ENCODE measurements around the gene ATP8A2. TPM values are rescaled to one million over a fixed set of nuclear protein-coding genes. Genes with fewer than 3 reads are reported as not detected.
"Not testable (repeated sequence)": the region's sequence is repeated elsewhere in the genome, so short reads cannot be mapped to it uniquely, and the experiment has no call there.

Gene ATP8A2
- total RNA-seq, 5 donors from 2014 or later (not counting 1 experiment from before 2014, with no cell fraction given): 0.39 to 0.85 (median 0.73) TPM

DNA sequence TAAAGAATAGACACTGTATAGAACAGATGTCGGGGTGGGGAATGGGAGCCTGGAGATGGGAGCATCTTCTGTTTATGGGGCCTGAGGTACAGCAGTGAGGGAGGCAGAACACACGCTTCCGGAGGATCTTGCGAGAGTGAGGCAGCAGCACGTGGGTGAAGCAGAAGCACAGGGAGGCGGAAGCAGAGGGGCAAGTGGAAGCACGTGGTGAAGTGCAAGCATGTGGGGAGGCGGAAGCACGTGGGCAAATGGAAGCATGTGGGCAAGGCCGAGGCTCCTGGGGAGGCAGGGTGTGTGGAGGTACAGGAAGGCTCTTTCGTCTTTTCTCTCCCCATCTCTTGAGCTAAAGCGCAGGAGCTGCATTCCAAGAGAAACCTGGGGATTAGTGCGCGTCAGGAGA, 198.4 kb downstream of the ATP8A2 start:
- H3K4me1 Mint-ChIP-seq: no peaks in the 10 kb centered on the region
- H3K27ac ChIP-seq (ENCODE audit: low read length): no peak overlapping the region
- peaks cover 36 to 41% of the 10 kb centered on the region in 2 donors for H3K27me3 Mint-ChIP-seq
- no peaks in the 10 kb centered on the region for H3K36me3 ChIP-seq (ENCODE audit: control insufficient read depth in 2 of 2, extremely low read depth in 1 of 2, insufficient read depth in 1 of 2, low read length in 1 of 2)
- H3K9me3 Mint-ChIP-seq: no peaks in the 10 kb centered on the region
- ChIA-PET CTCF (interaction anchor here in 1 of 2 donors (1.1 kb wide), 1 partner anchor 13 kb away, joined by 4 read pairs; no protein-coding TSS in a partner anchor), POLR2A (no interaction called here)
- no peak overlapping the region for H3K27ac Mint-ChIP-seq
- no peak overlapping the region for H3K4me3 ChIP-seq (ENCODE audit: control insufficient read depth in 1 of 2, extremely low read depth in 1 of 2, low read length in 1 of 2)
- WGBS (ENCODE audit: insufficient coverage): 78% methylated on average over 7 of the region's 14 CpGs
- no peaks in the 10 kb centered on the region for H3K36me3 Mint-ChIP-seq
- H3K27me3 ChIP-seq (replicated peaks in 1 of 2; ENCODE audit: control insufficient read depth in 2 of 2, extremely low read depth in 1 of 2, insufficient read depth in 2 of 2, low read length in 1 of 2): peaks cover 3 to 10% of the 10 kb centered on the region in 2 experiments
- H3K4me3 Mint-ChIP-seq: no peak overlapping the region
- DNase-seq (no peak), ATAC-seq (replicated peaks in 1 of 4) (no peak)
- H3K9me3 ChIP-seq: no peaks in the 10 kb centered on the region
- no peaks in the 10 kb centered on the region for H3K4me1 ChIP-seq (ENCODE audit: control insufficient read depth in 1 of 2, extremely low read depth in 1 of 2, insufficient read depth in 2 of 2, low read length in 2 of 2)

DNA sequence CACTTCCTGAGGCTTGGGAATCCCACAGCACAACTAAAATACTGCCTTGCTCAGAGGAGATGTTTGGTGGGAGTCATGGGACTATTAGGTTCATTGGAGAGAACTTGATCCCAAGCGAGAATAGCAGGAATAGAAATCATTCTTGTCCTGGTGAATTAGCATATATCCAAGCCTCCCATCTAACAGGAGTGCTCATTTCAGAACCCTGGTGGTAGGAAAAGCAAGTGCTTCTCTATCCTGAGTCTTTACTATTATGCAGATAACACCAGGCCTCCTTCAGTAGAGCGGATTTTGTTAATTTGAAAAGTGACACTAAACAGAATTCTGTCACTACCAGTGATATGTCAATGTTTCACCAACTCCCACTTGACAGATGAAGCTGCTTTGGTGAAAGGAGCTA, 199.5 kb downstream of the ATP8A2 start:
- POLR2A ChIA-PET: no interaction called here
- H3K27me3 Mint-ChIP-seq: peaks cover 35 to 43% of the 10 kb centered on the region in 2 donors
- H3K4me1 ChIP-seq (ENCODE audit: control insufficient read depth in 1 of 2, extremely low read depth in 1 of 2, insufficient read depth in 2 of 2, low read length in 2 of 2): no peaks in the 10 kb centered on the region
- WGBS (ENCODE audit: insufficient coverage): no CpG with 5 or more reads among the region's 2 CpGs
- no peaks in the 10 kb centered on the region for H3K36me3 ChIP-seq (ENCODE audit: control insufficient read depth in 2 of 2, extremely low read depth in 1 of 2, insufficient read depth in 1 of 2, low read length in 1 of 2)
- DNase-seq (no peak), ATAC-seq (replicated peaks in 1 of 4) (no peak)
- H3K27ac Mint-ChIP-seq: no peak overlapping the region
- no peak overlapping the region for H3K27ac ChIP-seq (ENCODE audit: low read length)
- CTCF ChIA-PET: no interaction called here
- H3K27me3 ChIP-seq (replicated peaks in 1 of 2; ENCODE audit: control insufficient read depth in 2 of 2, extremely low read depth in 1 of 2, insufficient read depth in 2 of 2, low read length in 1 of 2): peaks cover 3 to 10% of the 10 kb centered on the region in 2 experiments
- H3K36me3 Mint-ChIP-seq: no peaks in the 10 kb centered on the region
- no peaks in the 10 kb centered on the region for H3K9me3 ChIP-seq
- H3K4me3 Mint-ChIP-seq: no peak overlapping the region
- H3K9me3 Mint-ChIP-seq: no peaks in the 10 kb centered on the region
- no peaks in the 10 kb centered on the region for H3K4me1 Mint-ChIP-seq
- H3K4me3 ChIP-seq (ENCODE audit: control insufficient read depth in 1 of 2, extremely low read depth in 1 of 2, low read length in 1 of 2): no peak overlapping the region

DNA sequence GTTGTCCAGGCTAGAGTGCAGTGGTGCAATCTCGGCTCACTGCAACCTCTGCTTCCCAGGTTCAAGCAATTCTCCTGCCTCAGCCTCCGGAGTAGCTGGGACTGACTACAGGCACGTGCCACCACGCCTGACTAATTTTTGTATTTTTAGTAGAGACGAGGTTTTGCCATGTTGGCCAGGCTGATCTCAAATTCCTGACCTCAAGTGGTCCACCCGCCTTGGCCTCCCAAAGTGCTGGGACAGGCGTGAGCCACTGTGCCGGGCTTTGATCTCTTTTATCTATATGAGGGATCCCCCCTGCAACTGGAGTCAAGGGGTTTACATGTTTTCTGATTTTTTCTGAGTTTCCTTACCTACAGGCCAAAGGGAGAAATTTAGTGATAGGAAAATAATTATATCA, 200.4 kb downstream of the ATP8A2 start:
- H3K36me3 Mint-ChIP-seq; H3K27ac ChIP-seq (ENCODE audit: low read length); DNase-seq; H3K36me3 ChIP-seq (ENCODE audit: control insufficient read depth in 2 of 2, extremely low read depth in 1 of 2, insufficient read depth in 1 of 2, low read length in 1 of 2); ATAC-seq (replicated peaks in 1 of 4); H3K4me1 Mint-ChIP-seq; H3K9me3 Mint-ChIP-seq; H3K27me3 ChIP-seq (replicated peaks in 1 of 2; ENCODE audit: control insufficient read depth in 2 of 2, extremely low read depth in 1 of 2, insufficient read depth in 2 of 2, low read length in 1 of 2); POLR2A ChIA-PET; H3K9me3 ChIP-seq; H3K27ac Mint-ChIP-seq; H3K4me1 ChIP-seq (ENCODE audit: control insufficient read depth in 1 of 2, extremely low read depth in 1 of 2, insufficient read depth in 2 of 2, low read length in 2 of 2); H3K4me3 Mint-ChIP-seq; CTCF ChIA-PET; H3K4me3 ChIP-seq (ENCODE audit: control insufficient read depth in 1 of 2, extremely low read depth in 1 of 2, low read length in 1 of 2): not testable (repeated sequence)
- WGBS (ENCODE audit: insufficient coverage): 74% methylated on average over 4 of the region's 8 CpGs
- peaks cover 37 to 38% of the 10 kb centered on the region in 2 donors for H3K27me3 Mint-ChIP-seq

DNA sequence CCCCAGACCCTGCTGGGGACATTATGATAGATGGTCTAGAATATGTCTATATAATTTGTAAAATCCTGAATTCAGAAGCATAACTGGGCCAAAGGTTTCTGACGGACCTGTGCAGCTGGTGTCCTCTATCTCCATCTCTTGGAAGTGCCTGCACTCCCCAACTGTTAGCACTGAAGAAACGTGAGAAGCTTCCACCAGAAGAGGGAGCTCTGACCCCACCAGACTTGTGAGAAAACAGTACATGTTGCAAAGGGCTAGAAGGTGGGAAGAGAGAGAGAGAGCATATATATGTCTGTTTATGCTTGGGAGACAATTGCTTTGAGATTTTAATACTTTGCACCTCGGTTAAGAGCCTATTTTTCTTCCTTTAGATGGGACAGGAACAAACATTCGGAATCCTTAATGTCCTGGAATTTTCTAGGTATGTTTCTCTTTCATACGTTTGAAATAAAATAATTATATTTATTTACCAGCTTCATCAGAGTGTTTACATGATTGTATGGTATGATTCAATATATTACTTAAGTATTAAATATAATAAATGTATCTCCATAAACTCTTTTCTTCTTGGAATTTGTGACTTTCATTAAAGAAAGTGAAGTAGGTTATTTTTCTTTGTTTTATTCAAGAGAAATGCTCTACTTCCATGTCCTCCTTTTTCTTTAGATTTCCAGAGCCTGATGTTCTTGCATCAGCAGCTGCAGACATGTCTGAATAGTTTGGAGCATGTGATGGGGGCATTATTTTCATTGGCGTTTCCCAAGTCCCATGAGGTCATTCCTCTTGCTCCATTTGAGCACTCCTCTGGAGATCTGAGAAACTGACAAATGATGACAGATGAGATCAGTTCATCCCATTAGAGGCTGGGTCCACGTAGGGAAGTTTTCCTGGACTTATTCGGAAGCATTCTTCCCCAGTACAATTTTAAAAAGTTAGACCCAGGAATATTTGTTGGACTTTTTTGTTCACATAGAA, 202.9 kb downstream of the ATP8A2 start:
- POLR2A ChIA-PET: no interaction called here
- Histone ChIP-seq H3K4me1 (ENCODE audit: control insufficient read depth in 1 of 2, extremely low read depth in 1 of 2, insufficient read depth in 2 of 2, low read length in 2 of 2) (no peaks in the 10 kb centered on the region), H3K27ac (ENCODE audit: low read length) (no peak overlapping the region), H3K4me3 (ENCODE audit: control insufficient read depth in 1 of 2, extremely low read depth in 1 of 2, low read length in 1 of 2) (no peak overlapping the region), H3K27me3 (replicated peaks in 1 of 2; ENCODE audit: control insufficient read depth in 2 of 2, extremely low read depth in 1 of 2, insufficient read depth in 2 of 2, low read length in 1 of 2) (peaks cover 6 to 10% of the 10 kb centered on the region in 2 experiments), H3K36me3 (ENCODE audit: control insufficient read depth in 2 of 2, extremely low read depth in 1 of 2, insufficient read depth in 1 of 2, low read length in 1 of 2) (no peaks in the 10 kb centered on the region), H3K9me3 (no peaks in the 10 kb centered on the region)
- DNase-seq (peak; percentile 20 to 84 (median 66)), ATAC-seq (replicated peaks in 1 of 4) (peak in 3 of 4 experiments; percentile 59 to 76 (median 74))
- H3K27me3 Mint-ChIP-seq: peaks cover 35 to 41% of the 10 kb centered on the region in 2 donors
- no peaks in the 10 kb centered on the region for H3K4me1 Mint-ChIP-seq
- CTCF ChIA-PET: interaction anchor here (0.5 to 1.8 kb wide), 12 partner anchors 16 to 1124 kb away, joined by 3 to 12 read pairs (median 4); no protein-coding TSS in a partner anchor
- no peaks in the 10 kb centered on the region for H3K9me3 Mint-ChIP-seq
- no peaks in the 10 kb centered on the region for H3K36me3 Mint-ChIP-seq
- no peak overlapping the region for H3K4me3 Mint-ChIP-seq
- WGBS (ENCODE audit: insufficient coverage): 21% methylated on average over 3 of the region's 8 CpGs
- H3K27ac Mint-ChIP-seq: no peak overlapping the region

DNA sequence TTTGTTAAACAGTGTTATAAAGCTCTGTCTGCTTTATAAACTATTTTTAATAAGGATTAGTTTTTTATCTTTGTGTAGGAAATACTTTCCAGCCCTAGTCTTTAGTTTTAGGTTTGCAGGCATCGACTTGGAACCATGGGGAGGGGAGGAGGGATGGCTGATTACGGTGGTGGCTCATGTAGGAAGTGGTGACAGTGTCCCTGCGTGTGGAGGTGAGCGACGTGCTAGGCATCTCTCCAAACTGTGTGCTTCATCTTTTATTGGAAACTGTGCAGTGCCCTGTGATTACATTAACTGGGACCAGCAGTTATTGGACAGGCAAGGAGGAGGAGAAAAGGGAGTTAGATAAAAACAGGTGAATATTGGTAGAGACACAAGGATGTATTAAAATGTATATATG, 203.8 kb downstream of the ATP8A2 start:
- ChIA-PET POLR2A (no interaction called here), CTCF (interaction anchor here in 1 of 2 donors (1.2 to 1.8 kb wide), 2 partner anchors 493 to 496 kb away, joined by 4 to 12 read pairs; no protein-coding TSS in a partner anchor)
- no peaks in the 10 kb centered on the region for H3K36me3 Mint-ChIP-seq
- no peak overlapping the region for H3K4me3 Mint-ChIP-seq
- no peak overlapping the region for H3K27ac Mint-ChIP-seq
- Histone ChIP-seq H3K27me3 (replicated peaks in 1 of 2; ENCODE audit: control insufficient read depth in 2 of 2, extremely low read depth in 1 of 2, insufficient read depth in 2 of 2, low read length in 1 of 2) (peaks cover 2 to 4% of the 10 kb centered on the region in 2 experiments), H3K4me3 (ENCODE audit: control insufficient read depth in 1 of 2, extremely low read depth in 1 of 2, low read length in 1 of 2) (no peak overlapping the region), H3K36me3 (ENCODE audit: control insufficient read depth in 2 of 2, extremely low read depth in 1 of 2, insufficient read depth in 1 of 2, low read length in 1 of 2) (no peaks in the 10 kb centered on the region), H3K27ac (ENCODE audit: low read length) (no peak overlapping the region), H3K4me1 (ENCODE audit: control insufficient read depth in 1 of 2, extremely low read depth in 1 of 2, insufficient read depth in 2 of 2, low read length in 2 of 2) (no peaks in the 10 kb centered on the region), H3K9me3 (no peaks in the 10 kb centered on the region)
- ATAC-seq (replicated peaks in 1 of 4): no peak
- WGBS (ENCODE audit: insufficient coverage): 28% methylated on average over 5 of the region's 5 CpGs
- peaks cover 30 to 36% of the 10 kb centered on the region in 2 donors for H3K27me3 Mint-ChIP-seq
- DNase-seq: no peak
- no peaks in the 10 kb centered on the region for H3K9me3 Mint-ChIP-seq
- no peaks in the 10 kb centered on the region for H3K4me1 Mint-ChIP-seq

DNA sequence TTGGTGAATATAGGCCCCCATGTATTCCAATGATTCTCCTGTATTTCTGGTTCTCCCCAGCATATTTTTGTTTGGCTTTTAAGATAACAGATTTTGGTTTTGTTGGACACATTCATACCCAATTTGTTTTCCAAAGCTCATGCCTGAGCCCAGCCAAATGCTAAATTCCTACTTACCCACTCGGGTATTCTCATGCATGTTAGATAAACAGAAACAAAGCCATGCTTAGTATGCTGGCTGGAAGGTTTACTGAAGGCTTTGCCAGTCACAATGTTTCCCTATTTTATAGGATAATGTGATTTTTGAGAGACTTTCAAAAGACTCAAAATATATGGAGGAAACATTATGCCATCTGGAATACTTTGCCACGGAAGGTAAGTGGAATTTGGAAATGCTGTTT, 206.8 kb downstream of the ATP8A2 start:
- 100% methylated on average over 1 of the region's 2 CpGs for WGBS (ENCODE audit: insufficient coverage)
- no peaks in the 10 kb centered on the region for H3K36me3 ChIP-seq (ENCODE audit: control insufficient read depth in 2 of 2, extremely low read depth in 1 of 2, insufficient read depth in 1 of 2, low read length in 1 of 2)
- ATAC-seq (replicated peaks in 1 of 4) (no peak), DNase-seq (no peak)
- H3K4me3 Mint-ChIP-seq: no peak overlapping the region
- no peaks in the 10 kb centered on the region for H3K4me1 ChIP-seq (ENCODE audit: control insufficient read depth in 1 of 2, extremely low read depth in 1 of 2, insufficient read depth in 2 of 2, low read length in 2 of 2)
- H3K27me3 Mint-ChIP-seq: peaks cover 21 to 26% of the 10 kb centered on the region in 2 donors
- H3K9me3 ChIP-seq: no peaks in the 10 kb centered on the region
- no peaks in the 10 kb centered on the region for H3K36me3 Mint-ChIP-seq
- H3K4me1 Mint-ChIP-seq: no peaks in the 10 kb centered on the region
- no peak overlapping the region for H3K27ac Mint-ChIP-seq
- ChIA-PET CTCF (interaction anchor here in 1 of 2 donors (1.4 kb wide), 1 partner anchor 11 kb away, joined by 4 read pairs; no protein-coding TSS in a partner anchor), POLR2A (no interaction called here)
- H3K27me3 ChIP-seq (replicated peaks in 1 of 2; ENCODE audit: control insufficient read depth in 2 of 2, extremely low read depth in 1 of 2, insufficient read depth in 2 of 2, low read length in 1 of 2): peaks cover 0 to 2% of the 10 kb centered on the region in 2 experiments
- no peak overlapping the region for H3K4me3 ChIP-seq (ENCODE audit: control insufficient read depth in 1 of 2, extremely low read depth in 1 of 2, low read length in 1 of 2)
- H3K9me3 Mint-ChIP-seq: no peaks in the 10 kb centered on the region
- H3K27ac ChIP-seq (ENCODE audit: low read length): no peak overlapping the region
